Measurements from ENCODE around the gene MAD1L1.
A peak's percentile ranks its signal among the peaks of the same experiment; 100 is the strongest.

The MAD1L1 gene

GRCh38 chr7:2242541-2243429 lies 10.0 kb upstream of the MAD1L1 start:
- no peak for DNase-seq (ENCODE audit: low read depth)

DNA sequence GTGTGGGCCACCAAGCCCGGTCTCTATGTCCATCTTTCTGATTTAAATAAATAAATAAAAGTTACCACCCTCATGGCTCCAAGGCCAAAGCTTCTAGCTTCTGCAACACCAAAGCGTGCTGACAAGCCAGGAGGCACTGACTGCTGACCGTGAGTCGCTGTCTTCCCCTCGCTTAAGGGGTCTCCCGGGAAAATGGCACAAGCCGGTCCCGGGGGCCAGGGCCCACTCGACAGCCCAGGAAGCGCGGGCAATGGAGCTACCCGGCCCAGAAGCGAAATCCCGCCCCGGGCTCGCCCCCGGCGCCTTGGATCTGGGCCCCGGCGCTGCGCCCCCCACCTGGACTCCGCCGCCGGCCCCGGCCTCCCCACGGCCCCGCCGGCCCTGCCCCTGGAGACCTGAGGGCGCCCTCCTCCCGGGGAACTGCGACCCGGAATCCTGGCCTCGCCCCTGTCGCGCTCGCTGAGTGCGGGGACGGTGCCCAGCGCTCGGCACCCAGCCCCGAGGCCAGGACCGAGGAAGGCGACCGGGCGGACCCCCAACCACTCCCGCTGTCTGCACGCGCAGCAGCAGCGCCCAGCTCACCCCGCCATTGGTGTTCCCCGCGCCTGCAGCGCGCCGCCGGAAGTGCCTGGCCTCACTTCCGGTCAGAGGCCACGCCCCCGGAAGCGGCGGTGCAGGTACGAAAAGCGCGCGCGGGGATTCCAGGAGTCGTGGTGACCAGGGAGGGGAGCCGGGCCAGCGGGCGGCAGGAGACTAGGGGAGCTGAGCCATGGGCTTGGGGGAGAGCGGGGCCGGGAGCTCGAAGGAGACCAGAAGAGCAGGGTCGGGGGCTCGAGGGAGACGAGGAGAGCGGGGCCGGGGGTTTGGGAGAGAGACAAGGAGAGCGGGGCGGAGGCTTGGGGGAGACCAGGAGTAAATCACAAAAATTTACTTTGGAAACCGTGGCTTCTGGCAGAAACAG lies 9.1 kb upstream of the MAD1L1 start, which contains the start of the genes MRM2 and NUDT1:
Gene MRM2, minus strand, starts transcription at position 626 of the 961 bp plus-strand sequence. Its CDS starts 36 bp downstream, at position 590.
Gene NUDT1, plus strand, starts transcription at position 647 of the 961 bp plus-strand sequence. CDS start 2,349 bp downstream, outside the sequence.
- peak; percentile 55 for DNase-seq (ENCODE audit: low read depth)

DNA sequence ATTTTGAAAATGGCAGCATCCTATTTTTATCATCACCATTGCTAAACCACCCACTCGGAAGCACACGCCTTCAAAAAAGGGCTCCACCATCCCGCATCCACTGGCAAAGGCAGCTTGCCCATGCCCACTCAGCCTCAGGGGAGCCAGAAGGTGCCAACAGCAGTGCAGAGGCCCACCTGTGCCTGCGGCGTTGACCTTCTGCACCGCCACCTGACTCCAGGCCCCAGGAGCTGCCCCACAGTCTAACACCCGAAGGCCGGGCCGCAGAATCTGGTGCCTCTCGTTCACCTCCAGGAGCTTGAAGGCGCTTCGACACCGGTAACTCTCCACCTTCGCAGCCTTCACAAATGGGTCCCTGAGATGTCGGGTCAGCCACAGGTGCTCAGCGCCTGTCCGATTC lies 6.5 kb upstream of the MAD1L1 start:
- DNase-seq (ENCODE audit: low read depth): no peak

- no peak for DNase-seq (ENCODE audit: low read depth)
Observed at GRCh38 chr7:2237109-2237602, 4.4 kb upstream of the MAD1L1 start.

- peak; percentile 37 for DNase-seq (ENCODE audit: low read depth)
Observed at GRCh38 chr7:2233926-2234325, 1.2 kb upstream of the MAD1L1 start.

DNA sequence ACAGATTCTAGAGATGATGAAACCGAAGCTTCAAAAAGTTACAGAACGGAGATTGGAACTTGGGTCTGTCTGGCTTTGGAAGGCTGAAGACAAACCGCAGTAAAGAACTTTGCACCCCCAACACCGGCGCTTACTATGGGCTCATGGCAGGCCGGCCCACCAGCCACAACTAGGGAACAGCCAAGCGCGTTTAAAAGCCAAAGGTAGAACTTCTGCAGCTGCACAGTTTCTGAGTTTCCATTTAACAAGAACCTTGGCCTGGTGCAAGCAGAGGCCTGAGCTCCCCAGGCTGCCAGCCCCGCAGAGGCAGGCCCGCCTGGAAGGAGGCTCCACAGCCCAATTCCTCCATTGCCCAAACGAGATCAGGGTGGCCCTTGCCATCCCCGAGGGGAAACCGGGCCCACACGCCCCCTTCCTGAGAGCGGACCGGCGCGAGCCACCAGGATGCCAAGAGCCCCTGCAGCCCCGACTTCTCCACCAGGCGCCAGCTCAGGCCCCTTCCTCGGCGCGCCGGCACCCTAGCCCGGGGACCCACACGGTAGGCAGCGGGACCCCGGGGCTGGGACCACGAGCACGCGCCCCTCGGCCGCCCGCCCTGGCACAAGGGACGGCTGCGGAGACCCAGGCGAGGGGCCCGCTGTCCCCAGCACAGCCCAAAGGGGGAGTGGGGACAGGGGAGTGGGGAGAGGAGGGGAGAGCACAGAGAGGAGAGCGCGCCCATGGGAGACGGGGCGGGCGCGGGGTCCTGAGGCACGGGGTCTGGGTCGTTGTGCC lies 566 bp downstream of the MAD1L1 start:
- DNase-seq (ENCODE audit: low read depth): no peak

- DNase-seq (ENCODE audit: low read depth): no peak
Observed at GRCh38 chr7:2230882-2231281, 1.9 kb downstream of the MAD1L1 start.

GRCh38 chr7:2230226-2230625 lies 2.5 kb downstream of the MAD1L1 start:
- DNase-seq (ENCODE audit: low read depth): no peak

DNA sequence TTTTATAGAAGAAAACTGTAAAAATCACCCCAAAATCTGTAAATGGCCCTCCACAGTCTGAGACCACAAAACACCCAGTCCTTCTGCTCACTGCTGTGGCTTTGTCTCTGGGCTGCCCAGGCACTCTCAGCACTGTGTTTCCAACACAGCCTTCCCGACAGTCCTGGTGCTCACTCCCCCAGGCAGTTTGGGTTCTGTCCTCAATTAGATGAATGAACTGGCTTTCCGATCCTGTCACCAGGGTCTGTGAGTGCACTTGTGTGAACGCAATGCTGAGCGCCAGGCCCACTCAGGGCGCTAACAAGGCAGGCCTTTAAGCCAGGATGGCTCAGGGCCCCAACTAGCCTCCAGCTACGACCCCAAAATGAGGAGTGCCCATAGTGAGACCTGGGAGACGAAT lies 3.3 kb downstream of the MAD1L1 start:
- DNase-seq (ENCODE audit: low read depth): no peak

GRCh38 chr7:2228921-2229320 lies 3.8 kb downstream of the MAD1L1 start:
- no peak for DNase-seq (ENCODE audit: low read depth)

- no peak for DNase-seq (ENCODE audit: low read depth)
Observed at GRCh38 chr7:2227699-2228098, 5.0 kb downstream of the MAD1L1 start.

GRCh38 chr7:2225830-2226229 lies 6.9 kb downstream of the MAD1L1 start:
- DNase-seq (ENCODE audit: low read depth): no peak

GRCh38 chr7:2225336-2225735 lies 7.4 kb downstream of the MAD1L1 start:
- DNase-seq (ENCODE audit: low read depth): no peak

DNA sequence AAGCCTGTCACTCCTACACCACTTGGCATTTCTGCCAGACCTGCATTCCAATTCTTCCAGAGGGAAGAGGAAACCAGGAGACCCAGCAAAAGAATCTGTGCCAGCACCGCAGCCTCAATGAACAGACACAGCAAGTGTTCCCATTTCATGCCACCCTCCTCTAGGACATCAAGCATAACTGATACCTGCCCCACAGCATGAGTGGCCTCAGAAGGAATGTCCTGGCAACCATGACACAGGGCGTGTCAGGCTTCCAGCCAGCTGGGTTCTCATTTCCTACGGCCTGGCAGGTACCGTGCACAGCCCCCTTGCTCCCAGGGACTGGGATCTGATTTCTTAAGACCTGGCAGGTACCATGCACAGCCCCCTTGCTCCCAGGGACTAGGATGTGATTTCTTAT lies 7.8 kb downstream of the MAD1L1 start:
- no peak for DNase-seq (ENCODE audit: low read depth)

DNA sequence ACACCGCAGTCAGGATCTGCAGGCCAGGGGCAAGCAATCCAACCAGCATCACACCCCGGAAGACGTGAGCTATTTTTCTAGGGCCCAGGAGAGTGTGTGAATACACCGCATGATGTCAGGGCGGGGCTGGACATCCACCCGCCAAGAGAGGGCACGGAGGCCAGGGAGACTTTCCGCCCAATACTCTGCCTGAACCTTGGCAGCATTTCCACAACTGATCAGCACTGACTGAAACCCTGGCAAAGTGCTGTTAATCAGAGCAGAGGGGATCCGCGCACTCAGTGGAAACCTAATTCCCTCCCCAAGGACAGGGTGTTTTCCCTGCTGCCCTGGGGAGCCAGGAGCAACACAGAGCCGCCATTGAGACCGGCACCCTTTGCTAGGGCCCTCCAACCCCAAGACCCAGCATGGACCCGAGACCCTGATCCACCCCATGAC lies 8.2 kb downstream of the MAD1L1 start:
- DNase-seq (ENCODE audit: low read depth): no peak

DNA sequence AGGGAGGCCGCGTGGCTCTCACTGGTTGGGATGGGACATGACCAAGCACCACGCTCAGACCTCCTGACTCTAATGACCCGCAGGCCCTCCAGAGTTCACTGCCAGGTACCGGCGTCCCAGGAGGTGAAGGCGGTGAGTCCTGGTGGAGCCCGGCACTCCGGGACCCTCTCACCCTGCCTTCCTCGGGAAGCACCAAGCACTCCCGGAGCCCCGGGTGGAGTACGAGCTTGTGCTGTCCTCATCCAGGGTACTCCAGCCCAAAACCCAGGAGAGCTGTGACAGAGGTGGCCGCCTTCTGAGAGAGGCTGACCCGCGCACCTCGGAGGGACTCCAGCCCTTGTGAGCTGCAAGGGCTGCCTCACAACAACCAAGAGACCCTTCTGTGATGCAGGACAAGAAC lies 9.4 kb downstream of the MAD1L1 start:
- no peak for DNase-seq (ENCODE audit: low read depth)

- DNase-seq (ENCODE audit: low read depth): no peak
Observed at GRCh38 chr7:2222516-2222915, 10.2 kb downstream of the MAD1L1 start.

DNA sequence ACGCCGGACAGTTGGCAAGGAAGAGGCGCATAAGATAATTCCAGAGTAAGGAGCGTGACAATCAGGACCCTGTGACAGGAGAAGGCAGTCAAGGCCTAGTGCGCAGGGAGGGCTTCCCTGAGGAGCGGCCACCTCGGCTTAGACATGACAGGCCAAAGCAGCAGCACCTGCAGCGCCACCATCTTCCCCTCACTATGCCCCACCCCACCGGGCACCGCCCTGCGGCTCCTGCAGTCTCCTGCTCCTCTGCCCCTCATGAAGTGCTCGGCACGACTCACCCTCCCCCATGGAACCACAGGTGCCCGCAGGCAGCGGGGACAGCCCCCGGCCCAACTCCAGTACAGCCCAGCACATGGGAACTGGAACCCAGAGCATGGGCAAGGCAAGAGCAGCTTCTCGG lies 11.8 kb downstream of the MAD1L1 start:
- no peak for DNase-seq (ENCODE audit: low read depth)

- no peak for DNase-seq (ENCODE audit: low read depth)
Observed at GRCh38 chr7:2220506-2220905, 12.2 kb downstream of the MAD1L1 start.

DNA sequence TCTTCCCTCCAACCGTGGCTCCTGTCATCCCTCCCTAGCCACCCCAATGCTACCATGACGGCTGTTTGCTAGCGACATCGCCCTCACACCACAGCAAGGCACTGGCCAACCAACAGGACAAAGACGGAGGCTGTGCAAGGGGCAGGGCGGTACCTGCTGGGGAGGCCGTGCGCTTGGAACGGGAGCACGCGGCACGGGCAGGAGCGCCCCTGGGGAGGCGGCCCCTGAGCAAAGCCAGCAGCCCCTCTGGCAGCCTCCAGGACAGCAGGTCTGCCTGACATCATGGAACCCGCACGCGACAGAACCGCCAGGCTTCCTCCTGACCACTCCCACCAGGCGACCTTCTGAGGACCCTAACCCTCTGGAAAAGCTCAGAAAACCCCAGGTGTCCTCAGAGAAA lies 12.7 kb downstream of the MAD1L1 start:
- DNase-seq (ENCODE audit: low read depth): no peak

- no peak for DNase-seq (ENCODE audit: low read depth)
Observed at GRCh38 chr7:2219606-2220005, 13.1 kb downstream of the MAD1L1 start.

DNA sequence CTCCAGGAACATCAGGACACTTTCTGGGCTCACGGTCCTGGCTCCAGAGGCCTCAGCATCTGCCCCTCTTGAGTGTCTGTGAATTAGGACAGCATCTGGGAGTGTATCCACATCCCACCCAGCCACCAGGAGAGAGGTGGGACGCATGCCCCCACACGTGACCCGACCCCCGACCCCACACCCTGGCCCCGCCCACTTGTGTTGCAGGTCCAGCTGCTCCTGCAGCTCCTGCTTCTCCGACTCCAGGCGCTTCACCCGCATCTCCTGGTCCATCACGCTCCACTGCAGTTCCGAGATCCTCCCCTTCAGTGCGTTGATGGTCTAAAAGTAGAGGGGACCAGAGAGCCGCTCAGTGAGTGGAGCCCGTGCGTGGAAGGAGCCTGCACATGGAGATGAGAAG lies 13.6 kb downstream of the MAD1L1 start:
- no peak for DNase-seq (ENCODE audit: low read depth)

Data from fibroblast of gingiva (primary cell).